Hepatocyte (in vitro differentiated cells): ENCODE data around the gene AFF2.

Experiments
- EZH2 ChIP-seq: fragments of 200-600 bp; sonication (generic); IDR thresholded peaks from 2 replicates; pipeline ENCODE4 v1.6.1; 2016; ENCODE audit warnings: antibody characterized with exemption, mild to moderate bottlenecking, borderline replicate concordance
- EZH2phosphoT487 ChIP-seq: fragments of 200-600 bp; sonication (generic); IDR thresholded peaks from one replicate; pipeline ENCODE4 v1.6.1; 2018; ENCODE audit warnings: antibody characterized with exemption, mild to moderate bottlenecking, low read depth, moderate library complexity; ENCODE audit not compliant: unreplicated experiment, severe bottlenecking
- TF ChIP-seq, protein P1 (sequence below): fragments of 200-600 bp; sonication (generic); IDR thresholded peaks from 2 replicates; pipeline ENCODE4 v1.5.1; 2016; ENCODE audit warnings: antibody characterized with exemption, mild to moderate bottlenecking; ENCODE audit not compliant: poor library complexity

GRCh38 chrX:148540114-148540513 lies 39.7 kb downstream of the AFF2 start:
- TF ChIP-seq, protein P1, sequence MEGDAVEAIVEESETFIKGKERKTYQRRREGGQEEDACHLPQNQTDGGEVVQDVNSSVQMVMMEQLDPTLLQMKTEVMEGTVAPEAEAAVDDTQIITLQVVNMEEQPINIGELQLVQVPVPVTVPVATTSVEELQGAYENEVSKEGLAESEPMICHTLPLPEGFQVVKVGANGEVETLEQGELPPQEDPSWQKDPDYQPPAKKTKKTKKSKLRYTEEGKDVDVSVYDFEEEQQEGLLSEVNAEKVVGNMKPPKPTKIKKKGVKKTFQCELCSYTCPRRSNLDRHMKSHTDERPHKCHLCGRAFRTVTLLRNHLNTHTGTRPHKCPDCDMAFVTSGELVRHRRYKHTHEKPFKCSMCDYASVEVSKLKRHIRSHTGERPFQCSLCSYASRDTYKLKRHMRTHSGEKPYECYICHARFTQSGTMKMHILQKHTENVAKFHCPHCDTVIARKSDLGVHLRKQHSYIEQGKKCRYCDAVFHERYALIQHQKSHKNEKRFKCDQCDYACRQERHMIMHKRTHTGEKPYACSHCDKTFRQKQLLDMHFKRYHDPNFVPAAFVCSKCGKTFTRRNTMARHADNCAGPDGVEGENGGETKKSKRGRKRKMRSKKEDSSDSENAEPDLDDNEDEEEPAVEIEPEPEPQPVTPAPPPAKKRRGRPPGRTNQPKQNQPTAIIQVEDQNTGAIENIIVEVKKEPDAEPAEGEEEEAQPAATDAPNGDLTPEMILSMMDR, result no peak
- TF ChIP-seq EZH2phosphoT487 (no peak), EZH2 (no peak)
